SK-N-SH treated with all-trans-retinoic acid at 6 μM for 48 hours (cell line): ENCODE results near the gene ZBTB16.

ENCODE experiments used
- ATAC-seq: fragments of 200-7000 bp; cut with Tn5 transposase; 3 replicates; pipeline ENCODE4 v1.9.1; 2020; ENCODE audit warnings: mild to moderate bottlenecking, moderate library complexity
- ARNTL ChIP-seq: fragments of 450-650 bp; formaldehyde crosslinking; IDR thresholded peaks from 2 replicates; pipeline ENCODE4 v1.5.0; 2020; ENCODE audit warnings: low read depth, mild to moderate bottlenecking, moderate library complexity, borderline replicate concordance
- BACH2 ChIP-seq: fragments of 250-450 bp; sonication (Bioruptor Pico); IDR thresholded peaks from 2 replicates; pipeline ENCODE4 v1.9.0; 2021; ENCODE audit warnings: mild to moderate bottlenecking, borderline replicate concordance
- GLIS3 ChIP-seq: fragments of 250-450 bp; sonication (Bioruptor Pico); IDR thresholded peaks from 2 replicates; pipeline ENCODE4 v1.5.0; 2020; ENCODE audit warnings: mild to moderate bottlenecking, moderate library complexity
- ISL1 ChIP-seq: fragments of 250-450 bp; sonication (Bioruptor Pico); IDR thresholded peaks from 2 replicates; pipeline ENCODE4 v2.1.2; 2022; ENCODE audit warnings: mild to moderate bottlenecking, moderate library complexity
- PPARA ChIP-seq: fragments of 250-450 bp; sonication (Bioruptor Pico); IDR thresholded peaks from 2 replicates; pipeline ENCODE4 v1.5.0; 2020; ENCODE audit warnings: mild to moderate bottlenecking, borderline replicate concordance
- RARB ChIP-seq: fragments of 250-450 bp; sonication (Bioruptor Pico); IDR thresholded peaks from 2 replicates; pipeline ENCODE4 v1.8.0; 2021; ENCODE audit warnings: mild to moderate bottlenecking, moderate library complexity
- SNAI2 ChIP-seq: fragments of 250-450 bp; sonication (Bioruptor Pico); IDR thresholded peaks from 2 replicates; pipeline ENCODE4 v1.5.0; 2020; ENCODE audit warnings: mild to moderate bottlenecking, moderate library complexity
- TCF4 ChIP-seq: fragments of 250-450 bp; sonication (Bioruptor Pico); IDR thresholded peaks from 2 replicates; pipeline ENCODE4 v1.8.0; 2021; ENCODE audit warnings: mild to moderate bottlenecking, moderate library complexity, borderline replicate concordance
- TOX ChIP-seq: fragments of 250-450 bp; sonication (Bioruptor Pico); IDR thresholded peaks from 2 replicates; pipeline ENCODE4 v1.8.0; 2021; ENCODE audit warnings: mild to moderate bottlenecking, moderate library complexity, borderline replicate concordance
- TSHZ2 ChIP-seq: fragments of 250-450 bp; sonication (Bioruptor Pico); IDR thresholded peaks from 2 replicates; pipeline ENCODE4 v1.5.0; 2020; ENCODE audit warnings: mild to moderate bottlenecking, moderate library complexity
- ZC3H10 ChIP-seq: fragments of 250-450 bp; sonication (Bioruptor Pico); IDR thresholded peaks from 2 replicates; pipeline ENCODE4 v1.5.1; 2021; ENCODE audit warnings: mild to moderate bottlenecking, moderate library complexity
- ZFP3 ChIP-seq: fragments of 250-450 bp; sonication (Bioruptor Pico); IDR thresholded peaks from 2 replicates; pipeline ENCODE4 v1.5.0; 2020; ENCODE audit warnings: mild to moderate bottlenecking, moderate library complexity
- ZFP30 ChIP-seq: fragments of 450-650 bp; formaldehyde crosslinking; IDR thresholded peaks from 2 replicates; pipeline ENCODE4 v1.5.0; 2022; ENCODE audit warnings: mild to moderate bottlenecking, moderate library complexity
- ZNF565 ChIP-seq: fragments of 450-650 bp; formaldehyde crosslinking; conservative IDR thresholded peaks from 2 replicates; pipeline ENCODE4 v1.5.0; 2020; ENCODE audit warnings: low read depth, mild to moderate bottlenecking, moderate library complexity
- ZNF70 ChIP-seq: fragments of 450-650 bp; formaldehyde crosslinking; IDR thresholded peaks from 2 replicates; pipeline ENCODE4 v1.5.0; 2020; ENCODE audit warnings: mild to moderate bottlenecking, moderate library complexity
- ZNF8 ChIP-seq: fragments of 450-650 bp; formaldehyde crosslinking; IDR thresholded peaks from 2 replicates; pipeline ENCODE4 v1.5.0; 2020; ENCODE audit warnings: mild to moderate bottlenecking, moderate library complexity
- TF ChIP-seq, protein P1 (sequence below): fragments of 250-450 bp; sonication (Bioruptor Pico); IDR thresholded peaks from 2 replicates; pipeline ENCODE4 v1.5.1; 2021; ENCODE audit warnings: mild to moderate bottlenecking, moderate library complexity
- TF ChIP-seq, protein P2 (sequence below): fragments of 250-450 bp; sonication (Bioruptor Pico); IDR thresholded peaks from 2 replicates; pipeline ENCODE4 v1.8.0; 2020; ENCODE audit warnings: mild to moderate bottlenecking, moderate library complexity, borderline replicate concordance

Gene ZBTB16

GRCh38 chr11:114154271-114155047 is 94.9 kb downstream of the ZBTB16 start:
- ATAC-seq: no peak
- TF ChIP-seq, protein P1, sequence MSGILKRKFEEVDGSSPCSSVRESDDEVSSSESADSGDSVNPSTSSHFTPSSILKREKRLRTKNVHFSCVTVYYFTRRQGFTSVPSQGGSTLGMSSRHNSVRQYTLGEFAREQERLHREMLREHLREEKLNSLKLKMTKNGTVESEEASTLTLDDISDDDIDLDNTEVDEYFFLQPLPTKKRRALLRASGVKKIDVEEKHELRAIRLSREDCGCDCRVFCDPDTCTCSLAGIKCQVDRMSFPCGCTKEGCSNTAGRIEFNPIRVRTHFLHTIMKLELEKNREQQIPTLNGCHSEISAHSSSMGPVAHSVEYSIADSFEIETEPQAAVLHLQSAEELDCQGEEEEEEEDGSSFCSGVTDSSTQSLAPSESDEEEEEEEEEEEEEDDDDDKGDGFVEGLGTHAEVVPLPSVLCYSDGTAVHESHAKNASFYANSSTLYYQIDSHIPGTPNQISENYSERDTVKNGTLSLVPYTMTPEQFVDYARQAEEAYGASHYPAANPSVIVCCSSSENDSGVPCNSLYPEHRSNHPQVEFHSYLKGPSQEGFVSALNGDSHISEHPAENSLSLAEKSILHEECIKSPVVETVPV (CRISPR knock-in tag): no peak
- TF ChIP-seq PPARA (CRISPR knock-in tag) (no peak), SNAI2 (CRISPR knock-in tag) (no peak), ARNTL (CRISPR knock-in tag) (no peak)

GRCh38 chr11:114155116-114155515 is 95.6 kb downstream of the ZBTB16 start:
- TF ChIP-seq ZNF8: no peak
- no peak for TF ChIP-seq TCF4 (CRISPR knock-in tag)
- no peak for TF ChIP-seq ARNTL (CRISPR knock-in tag)
- no peak for TF ChIP-seq TSHZ2 (CRISPR knock-in tag)
- no peak for TF ChIP-seq ZC3H10 (CRISPR knock-in tag)
- TF ChIP-seq ZFP3 (CRISPR knock-in tag): no peak
- ATAC-seq: no peak

- ATAC-seq: no peak
- TF ChIP-seq RARB (CRISPR knock-in tag): no peak
- no peak for TF ChIP-seq ZNF565
- TF ChIP-seq GLIS3 (CRISPR knock-in tag): no peak
- TF ChIP-seq ZFP3 (CRISPR knock-in tag): no peak
- TF ChIP-seq, protein P1 (CRISPR knock-in tag): no peak
- TF ChIP-seq SNAI2 (CRISPR knock-in tag): no peak
- no peak for TF ChIP-seq ISL1
- TF ChIP-seq TOX (CRISPR knock-in tag): no peak
- TF ChIP-seq BACH2 (CRISPR knock-in tag): no peak
- no peak for TF ChIP-seq ZNF8
- TF ChIP-seq ZFP30 (CRISPR knock-in tag): no peak
- TF ChIP-seq TSHZ2 (CRISPR knock-in tag): no peak
These were observed 96.6 kb downstream of the ZBTB16 start for GRCh38 chr11:114156131-114156581.

GRCh38 chr11:114156782-114157181 is 97.3 kb downstream of the ZBTB16 start:
- ATAC-seq: no peak
- no peak for TF ChIP-seq ZC3H10 (CRISPR knock-in tag)
- no peak for TF ChIP-seq ZNF70
- TF ChIP-seq ZNF565: no peak
- no peak for TF ChIP-seq BACH2 (CRISPR knock-in tag)
- no peak for TF ChIP-seq TOX (CRISPR knock-in tag)
- TF ChIP-seq ZFP30 (CRISPR knock-in tag): no peak
- TF ChIP-seq TSHZ2 (CRISPR knock-in tag): no peak
- TF ChIP-seq, protein P1 (CRISPR knock-in tag): no peak
- TF ChIP-seq ZNF8: no peak
- TF ChIP-seq, protein P2, sequence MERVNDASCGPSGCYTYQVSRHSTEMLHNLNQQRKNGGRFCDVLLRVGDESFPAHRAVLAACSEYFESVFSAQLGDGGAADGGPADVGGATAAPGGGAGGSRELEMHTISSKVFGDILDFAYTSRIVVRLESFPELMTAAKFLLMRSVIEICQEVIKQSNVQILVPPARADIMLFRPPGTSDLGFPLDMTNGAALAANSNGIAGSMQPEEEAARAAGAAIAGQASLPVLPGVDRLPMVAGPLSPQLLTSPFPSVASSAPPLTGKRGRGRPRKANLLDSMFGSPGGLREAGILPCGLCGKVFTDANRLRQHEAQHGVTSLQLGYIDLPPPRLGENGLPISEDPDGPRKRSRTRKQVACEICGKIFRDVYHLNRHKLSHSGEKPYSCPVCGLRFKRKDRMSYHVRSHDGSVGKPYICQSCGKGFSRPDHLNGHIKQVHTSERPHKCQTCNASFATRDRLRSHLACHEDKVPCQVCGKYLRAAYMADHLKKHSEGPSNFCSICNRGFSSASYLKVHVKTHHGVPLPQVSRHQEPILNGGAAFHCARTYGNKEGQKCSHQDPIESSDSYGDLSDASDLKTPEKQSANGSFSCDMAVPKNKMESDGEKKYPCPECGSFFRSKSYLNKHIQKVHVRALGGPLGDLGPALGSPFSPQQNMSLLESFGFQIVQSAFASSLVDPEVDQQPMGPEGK (CRISPR knock-in tag): no peak
- TF ChIP-seq ZFP3 (CRISPR knock-in tag): no peak
